Adipose tissue (tissue), 3 donors: ENCODE measurements around the gene DOK5. TPM values are rescaled to one million over a fixed set of nuclear protein-coding genes. Genes with fewer than 3 reads are reported as not detected.

ENCODE experiments used
- H3K27ac ChIP-seq: one replicate; pipeline ENCODE4 v1.5.1; 2013; ENCODE audit warnings: low read depth, low read length
- WGBS, 3 donors: extraction: QIAGEN DNeasy Blood & Tissue Kit; methylation state at CpG; one replicate each; pipeline ENCODE4 v1.1.7; 2013; 5-methylcytosine and 5-hydroxymethylcytosine counted together
- polyA plus RNA-seq, 3 donors: library from polyadenylated mRNA; stranded (reverse); fragments of 200-250 nt; gene quantifications; one replicate each; pipeline ENCODE4 v1.2.3, GENCODE V29; 2013
- donor health status: healthy with polysubstance abuse.
- donor health status: Bipolar disorder and iron deficiency.
- donor health status: healthy.

Gene DOK5
- polyA plus RNA-seq, 3 donors: 0.24 to 3.2 (median 2.7) TPM

- WGBS, 3 donors: 87 to 93% (median 91%) methylated on average over 3 of the region's 3 CpGs
- no peak overlapping the region for H3K27ac ChIP-seq
These were observed 175.9 kb downstream of the DOK5 start for GRCh38 chr20:54651252-54651651.

GRCh38 chr20:54654450-54654849 is 179.1 kb downstream of the DOK5 start:
- 46 to 73% (median 49%) methylated on average over 4 of the region's 4 CpGs for WGBS, 3 donors
- H3K27ac ChIP-seq: no peak overlapping the region

DNA sequence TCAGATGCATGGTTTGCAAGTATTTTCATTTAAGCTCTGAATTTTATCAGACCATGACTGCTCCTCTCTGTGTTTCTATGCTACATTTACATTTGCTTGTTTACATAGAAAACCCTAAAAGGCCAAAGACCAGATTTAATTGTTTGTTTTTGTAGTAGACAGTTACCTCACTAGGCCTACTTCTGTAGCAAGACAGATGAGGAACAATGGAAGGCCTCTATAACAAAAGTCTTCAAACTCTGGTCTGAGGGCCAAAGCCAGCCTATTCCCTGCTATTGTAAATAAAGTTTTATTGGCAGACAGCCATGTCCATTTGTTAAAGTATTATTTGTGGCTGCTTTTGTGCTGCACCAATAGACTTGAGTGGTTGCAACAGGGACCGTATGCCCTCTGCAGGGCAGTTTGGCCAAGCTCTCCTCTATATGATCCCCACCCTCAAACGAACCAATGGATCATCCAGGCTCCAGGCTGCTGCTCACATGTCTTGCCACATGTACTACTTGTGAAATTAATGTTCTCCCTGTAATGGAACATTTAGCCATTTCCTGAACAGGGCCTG is 182.0 kb downstream of the DOK5 start:
- no peak overlapping the region for H3K27ac ChIP-seq
- WGBS, 3 donors: 82 to 90% (median 86%) methylated on average over 2 of the region's 2 CpGs

DNA sequence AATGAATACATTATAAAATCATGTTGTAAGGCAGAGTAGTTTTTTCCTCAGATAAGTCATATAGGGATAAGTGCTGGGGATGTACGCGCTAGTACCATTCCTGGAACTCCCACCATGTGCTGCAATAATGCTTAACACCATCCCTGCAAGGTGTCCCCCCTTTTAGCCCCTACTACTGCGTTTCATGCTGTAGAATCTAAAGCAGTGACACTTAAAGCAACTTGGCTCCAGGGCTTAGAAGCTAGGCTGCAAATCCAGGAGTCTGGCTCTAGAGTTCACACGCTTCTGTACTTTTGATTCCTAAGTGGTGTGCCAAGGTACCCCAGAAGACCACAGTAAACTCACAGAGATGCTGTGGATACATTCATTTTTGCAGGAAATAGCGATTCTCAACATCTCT is 183.1 kb downstream of the DOK5 start:
- 84 to 85% (median 85%) methylated on average over 5 of the region's 5 CpGs for WGBS, 3 donors

DNA sequence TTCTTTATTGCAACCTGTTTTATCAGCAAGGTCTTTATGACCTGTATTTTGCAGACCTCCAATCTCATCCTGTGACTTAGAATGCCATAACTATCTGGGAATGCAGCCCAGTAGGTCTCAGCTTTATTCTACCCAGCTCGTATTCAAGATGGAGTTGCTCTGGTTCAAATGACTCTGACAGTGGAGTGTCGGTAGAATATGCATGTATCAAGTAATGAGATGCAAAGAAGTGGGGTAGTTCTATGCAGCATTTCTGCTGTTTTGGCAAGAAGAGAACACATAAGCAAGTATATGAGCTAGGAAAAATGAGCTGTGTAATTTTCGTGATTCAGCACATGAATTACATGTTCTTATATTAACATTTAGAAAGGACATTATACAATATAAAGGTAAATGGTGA is 185.9 kb downstream of the DOK5 start:
- no peak overlapping the region for H3K27ac ChIP-seq
- WGBS, 3 donors: 44 to 64% (median 60%) methylated on average over 3 of the region's 3 CpGs

More for the DNA sequence above, 183.1 kb downstream of the DOK5 start:
- no peak overlapping the region for H3K27ac ChIP-seq

DNA sequence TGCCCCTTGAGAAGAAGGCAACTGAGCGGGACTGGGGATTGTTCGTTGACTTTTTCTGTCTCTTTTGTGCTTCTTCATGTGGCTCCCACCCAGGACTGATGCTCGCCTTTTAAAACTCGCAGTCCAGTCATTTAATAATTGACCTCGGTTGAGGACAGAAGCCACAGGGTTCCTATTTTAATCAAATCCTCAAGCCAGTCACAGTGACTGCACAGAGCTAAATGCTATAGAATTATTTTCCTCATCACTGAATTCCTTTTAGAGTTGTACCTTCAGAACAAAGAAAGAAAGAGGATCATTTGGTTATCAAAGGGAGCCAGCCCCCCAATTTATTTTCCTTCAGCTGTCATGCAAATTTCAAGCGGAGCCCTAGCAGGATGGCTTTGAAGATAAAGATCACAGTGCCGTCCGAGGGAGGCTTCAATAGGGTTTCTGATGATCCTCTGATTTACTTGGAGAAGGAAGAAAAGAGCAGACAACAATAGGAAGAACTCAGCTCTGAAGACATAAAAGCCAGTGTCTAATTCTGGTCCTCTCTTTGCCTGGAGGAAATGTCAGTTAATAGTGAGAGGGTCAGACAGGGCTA is 186.6 kb downstream of the DOK5 start:
- no peak overlapping the region for H3K27ac ChIP-seq
- WGBS, 3 donors: 56 to 65% (median 64%) methylated on average over 8 of the region's 8 CpGs

DNA sequence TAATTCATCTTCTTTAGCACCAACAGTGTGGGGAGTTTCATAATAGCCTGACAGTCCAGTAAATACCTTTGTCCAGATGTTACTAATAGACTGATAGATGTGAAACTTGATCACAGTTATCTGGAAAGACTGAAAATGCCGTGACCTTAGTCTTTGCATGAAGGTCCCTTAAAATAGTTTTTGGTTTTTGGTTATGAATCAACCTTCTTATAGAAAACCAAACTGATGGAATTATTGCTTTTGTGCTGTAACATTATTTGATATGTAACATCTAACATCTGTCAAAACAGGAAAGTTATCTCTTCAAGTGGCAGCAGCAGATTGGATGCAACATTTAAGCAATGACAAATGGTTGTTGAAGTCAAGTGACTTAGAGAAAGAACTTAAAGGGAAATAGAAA is 190.4 kb downstream of the DOK5 start:
- no peak overlapping the region for H3K27ac ChIP-seq
- WGBS, 3 donors: 88 to 95% (median 93%) methylated on average over 1 of the region's 1 CpG

GRCh38 chr20:54668271-54669039 is 193.1 kb downstream of the DOK5 start:
- H3K27ac ChIP-seq: no peak overlapping the region
- WGBS, 3 donors: 17 to 32% (median 30%) methylated on average over 12 of the region's 12 CpGs

- WGBS, 3 donors: 45 to 62% (median 55%) methylated on average over 4 of the region's 4 CpGs
- no peak overlapping the region for H3K27ac ChIP-seq
These were observed 193.6 kb downstream of the DOK5 start for GRCh38 chr20:54669040-54669363.

GRCh38 chr20:54678253-54678652 is 202.9 kb downstream of the DOK5 start:
- WGBS, 3 donors: 63 to 77% (median 65%) methylated on average over 1 of the region's 1 CpG
- no peak overlapping the region for H3K27ac ChIP-seq

DNA sequence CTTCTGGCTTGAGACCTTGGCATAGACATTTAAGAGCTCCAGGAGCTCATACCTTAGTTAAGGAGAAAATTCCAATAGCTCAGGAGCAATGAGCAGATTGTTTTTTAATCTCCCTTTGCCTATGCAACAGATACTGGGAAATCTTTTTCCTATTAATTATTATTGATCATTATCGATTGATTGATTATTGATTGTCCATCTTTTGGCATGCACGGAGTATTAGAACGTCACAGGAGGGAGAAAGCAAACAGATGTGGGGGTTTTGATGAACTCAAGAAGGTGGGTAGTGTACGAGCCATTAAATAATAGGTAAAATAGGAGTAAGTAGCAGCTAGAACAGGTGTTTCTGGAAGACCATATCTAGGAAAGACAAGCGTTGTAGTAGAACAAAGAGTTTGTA is 205.0 kb downstream of the DOK5 start:
- WGBS, 3 donors: 24 to 44% (median 39%) methylated on average over 5 of the region's 5 CpGs
- H3K27ac ChIP-seq: no peak overlapping the region

DNA sequence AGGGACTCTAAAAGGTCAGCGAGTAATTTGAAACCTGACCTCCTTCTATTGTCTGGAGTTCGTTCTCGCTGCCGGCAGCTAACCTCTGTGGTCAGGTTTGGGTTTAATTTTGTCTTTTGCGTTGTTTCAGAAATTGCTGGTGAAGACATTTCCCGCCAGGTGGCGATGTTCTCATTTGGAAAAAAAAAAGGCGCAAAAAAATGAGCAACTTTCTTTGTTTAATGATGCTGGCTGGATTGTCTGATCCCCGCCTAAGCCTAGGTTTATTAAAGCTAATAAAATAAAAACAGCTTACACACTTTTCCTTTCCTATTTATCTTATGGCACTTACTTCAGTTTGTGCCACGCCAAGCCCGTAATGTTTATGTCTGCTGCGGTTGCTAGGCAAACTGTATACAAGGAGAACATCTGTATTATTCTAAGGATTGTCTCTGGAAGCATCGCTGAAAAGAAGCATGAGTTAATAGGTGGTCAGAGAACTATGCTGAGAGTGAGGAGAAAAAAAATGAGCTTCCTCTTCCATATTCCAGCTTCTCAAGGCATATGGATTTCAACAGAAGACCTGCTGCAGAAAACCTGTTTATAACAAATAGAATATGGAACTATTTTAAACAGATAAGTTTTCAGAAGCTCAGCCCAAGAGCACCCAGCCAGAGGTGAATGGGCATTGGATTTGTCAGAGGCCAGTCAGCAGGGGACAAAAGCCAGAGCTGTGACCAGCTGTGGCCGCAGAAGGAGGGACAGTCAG is 205.7 kb downstream of the DOK5 start:
- H3K27ac ChIP-seq: no peak overlapping the region
- 18 to 21% (median 21%) methylated on average over 14 of the region's 14 CpGs for WGBS, 3 donors

- no peak overlapping the region for H3K27ac ChIP-seq
These were observed 206.5 kb downstream of the DOK5 start for GRCh38 chr20:54681869-54682268.

DNA sequence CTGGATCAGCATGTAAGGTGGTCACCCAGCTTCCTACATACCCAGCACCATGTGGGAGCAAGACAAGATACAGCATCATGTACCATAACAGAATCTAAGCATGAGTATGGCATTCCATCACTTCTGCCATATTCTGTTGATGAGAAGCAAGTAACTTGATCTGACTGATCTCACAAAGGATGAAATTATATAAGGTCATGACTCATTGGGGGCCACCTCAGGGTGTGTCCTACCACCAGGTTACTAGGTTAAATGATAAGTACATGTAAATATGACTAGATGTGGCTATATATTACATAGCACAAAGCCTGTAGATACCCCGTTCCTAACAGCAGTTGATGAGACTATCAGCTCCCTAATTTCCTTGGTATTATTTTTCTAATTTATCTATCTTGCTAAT is 213.1 kb downstream of the DOK5 start:
- WGBS, 3 donors: 78 to 89% (median 80%) methylated on average over 1 of the region's 1 CpG
- H3K27ac ChIP-seq: no peak overlapping the region

More at GRCh38 chr20:54681869-54682268, 206.5 kb downstream of the DOK5 start:
- WGBS, 3 donors: 49 to 56% (median 50%) methylated on average over 6 of the region's 6 CpGs

GRCh38 chr20:54690323-54690722 is 214.9 kb downstream of the DOK5 start:
- WGBS, 3 donors: 71 to 82% (median 74%) methylated on average over 3 of the region's 3 CpGs

GRCh38 chr20:54691327-54691726 is 215.9 kb downstream of the DOK5 start:
- H3K27ac ChIP-seq: no peak overlapping the region
- WGBS, 3 donors: 37 to 68% (median 58%) methylated on average over 2 of the region's 2 CpGs

More at GRCh38 chr20:54690323-54690722, 214.9 kb downstream of the DOK5 start:
- no peak overlapping the region for H3K27ac ChIP-seq

- WGBS, 3 donors: 25 to 71% (median 59%) methylated on average over 4 of the region's 4 CpGs
- H3K27ac ChIP-seq: no peak overlapping the region
These were observed 216.9 kb downstream of the DOK5 start for GRCh38 chr20:54692168-54692887.

DNA sequence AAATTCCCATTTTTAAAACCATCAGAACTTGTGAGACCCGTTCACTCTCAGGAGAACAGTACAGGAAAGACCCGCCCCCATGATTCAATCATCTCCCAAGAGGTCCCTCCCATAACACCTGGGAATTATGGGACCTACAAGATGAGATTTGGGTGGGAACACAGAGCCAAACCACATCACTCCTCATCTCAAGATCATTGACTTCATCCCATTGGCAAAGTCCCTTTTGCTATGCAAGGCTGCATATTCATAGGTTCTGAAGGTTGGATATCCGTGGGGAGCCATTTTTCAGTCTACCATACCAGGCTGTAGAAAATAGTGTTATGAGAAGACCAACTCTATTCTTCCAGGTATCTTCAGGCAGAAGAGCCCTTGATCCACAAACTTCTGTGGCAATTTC is 219.1 kb downstream of the DOK5 start:
- H3K27ac ChIP-seq: no peak overlapping the region
- WGBS, 3 donors: 82 to 91% (median 84%) methylated on average over 3 of the region's 3 CpGs
